ENCODE results near the gene AFMID.
A peak's percentile ranks its signal among the peaks of the same experiment; 100 is the strongest.
"Not testable (repeated sequence)": the region's sequence is repeated elsewhere in the genome, so short reads cannot be mapped to it uniquely, and the experiment has no call there.

AFMID gene

DNA sequence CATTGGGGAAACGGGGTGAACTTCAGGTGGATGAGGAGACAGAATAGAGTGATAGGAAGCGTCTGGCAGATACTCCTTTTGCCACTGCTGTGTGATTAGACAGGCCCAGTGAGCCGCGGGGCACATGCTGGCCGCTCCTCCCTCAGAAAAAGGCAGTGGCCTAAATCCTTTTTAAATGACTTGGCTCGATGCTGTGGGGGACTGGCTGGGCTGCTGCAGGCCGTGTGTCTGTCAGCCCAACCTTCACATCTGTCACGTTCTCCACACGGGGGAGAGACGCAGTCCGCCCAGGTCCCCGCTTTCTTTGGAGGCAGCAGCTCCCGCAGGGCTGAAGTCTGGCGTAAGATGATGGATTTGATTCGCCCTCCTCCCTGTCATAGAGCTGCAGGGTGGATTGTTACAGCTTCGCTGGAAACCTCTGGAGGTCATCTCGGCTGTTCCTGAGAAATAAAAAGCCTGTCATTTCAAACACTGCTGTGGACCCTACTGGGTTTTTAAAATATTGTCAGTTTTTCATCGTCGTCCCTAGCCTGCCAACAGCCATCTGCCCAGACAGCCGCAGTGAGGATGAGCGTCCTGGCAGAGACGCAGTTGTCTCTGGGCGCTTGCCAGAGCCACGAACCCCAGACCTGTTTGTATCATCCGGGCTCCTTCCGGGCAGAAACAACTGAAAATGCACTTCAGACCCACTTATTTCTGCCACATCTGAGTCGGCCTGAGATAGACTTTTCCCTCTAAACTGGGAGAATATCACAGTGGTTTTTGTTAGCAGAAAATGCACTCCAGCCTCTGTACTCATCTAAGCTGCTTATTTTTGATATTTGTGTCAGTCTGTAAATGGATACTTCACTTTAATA lies 37.3 kb downstream of the AFMID start:
- DNase-seq = no peak

DNA sequence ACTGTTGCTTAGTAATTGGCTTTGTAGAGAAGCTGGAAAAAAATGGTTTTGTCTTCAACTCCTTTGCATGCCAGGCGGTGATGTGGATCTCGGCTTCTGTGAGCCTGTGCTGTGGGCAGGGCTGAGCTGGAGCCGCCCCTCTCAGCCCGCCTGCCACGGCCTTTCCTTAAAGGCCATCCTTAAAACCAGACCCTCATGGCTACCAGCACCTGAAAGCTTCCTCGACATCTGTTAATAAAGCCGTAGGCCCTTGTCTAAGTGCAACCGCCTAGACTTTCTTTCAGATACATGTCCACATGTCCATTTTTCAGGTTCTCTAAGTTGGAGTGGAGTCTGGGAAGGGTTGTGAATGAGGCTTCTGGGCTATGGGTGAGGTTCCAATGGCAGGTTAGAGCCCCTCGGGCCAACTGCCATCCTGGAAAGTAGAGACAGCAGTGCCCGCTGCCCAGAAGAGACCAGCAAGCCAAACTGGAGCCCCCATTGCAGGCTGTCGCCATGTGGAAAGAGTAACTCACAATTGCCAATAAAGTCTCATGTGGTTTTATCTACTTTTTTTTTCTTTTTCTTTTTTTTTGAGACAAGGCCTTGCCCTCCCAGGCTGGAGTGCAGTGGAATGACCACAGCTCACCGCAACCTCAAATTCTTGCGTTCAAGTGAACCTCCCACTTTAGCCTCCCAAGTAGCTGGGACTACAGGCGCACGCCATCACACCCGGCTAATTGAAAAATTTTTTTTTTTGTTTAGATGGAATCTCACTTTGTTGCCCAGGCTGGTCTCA lies 38.1 kb downstream of the AFMID start:
- DNase-seq = no peak

DNA sequence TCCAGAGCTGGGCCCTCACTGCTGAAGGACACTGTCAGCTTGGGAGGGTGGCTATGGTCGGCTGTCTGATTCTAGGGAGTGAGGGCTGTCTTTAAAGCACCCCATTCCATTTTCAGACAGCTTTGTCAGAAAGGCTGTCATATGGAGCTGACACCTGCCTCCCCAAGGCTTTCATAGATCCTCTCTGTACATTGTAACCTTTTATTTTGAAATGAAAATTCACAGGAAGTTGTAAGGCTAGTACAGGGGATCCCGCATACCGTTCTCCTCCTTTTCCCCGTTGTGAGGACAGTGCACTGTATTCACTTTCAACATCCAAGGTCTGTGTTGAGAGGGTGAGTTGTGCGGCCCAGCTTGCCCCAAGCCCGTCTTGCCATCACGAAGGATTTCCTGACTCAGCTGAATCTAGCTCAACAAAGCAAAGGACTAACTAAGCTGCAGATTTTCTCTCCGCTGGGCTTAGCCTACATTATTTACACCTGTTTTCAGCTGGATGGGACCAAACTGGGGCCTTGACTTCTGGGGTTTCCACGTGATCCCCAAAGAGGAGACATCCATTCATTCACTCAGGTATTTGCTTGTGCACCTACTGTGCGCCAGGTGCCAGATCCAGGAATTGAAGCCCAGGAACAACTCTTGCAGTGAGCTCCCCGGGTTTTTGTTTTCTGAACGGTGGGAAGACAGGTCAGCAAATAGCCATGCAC lies 39.0 kb downstream of the AFMID start:
- DNase-seq = no peak

GRCh38 chr17:78226759-78227454 lies 39.7 kb downstream of the AFMID start:
- DNase-seq = peak in 1 of 2 donors; percentile 19

DNA sequence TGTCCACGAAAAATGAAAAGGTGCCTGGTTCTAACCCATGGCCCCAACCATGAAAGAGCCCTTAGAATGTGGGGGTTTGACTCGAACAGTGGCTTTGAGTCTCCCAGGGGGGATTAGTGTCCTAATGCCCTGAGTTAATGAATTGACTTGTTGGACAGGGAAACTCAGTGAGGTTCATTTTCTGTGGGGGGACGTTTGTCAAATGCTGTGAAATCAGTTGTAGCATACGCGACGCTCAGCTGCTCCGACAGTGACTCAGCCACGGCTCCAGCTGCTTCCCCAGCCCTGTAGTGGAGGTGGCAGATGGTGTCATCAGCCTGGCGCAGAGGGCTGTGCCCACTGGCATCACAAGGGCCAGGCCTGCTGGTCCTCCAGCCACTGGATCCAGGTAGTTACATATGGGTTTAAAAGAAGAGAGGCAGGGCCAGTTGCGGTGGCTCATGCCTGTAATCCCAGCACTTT lies 40.3 kb downstream of the AFMID start:
- DNase-seq = peak in 1 of 2 donors; percentile 28

DNA sequence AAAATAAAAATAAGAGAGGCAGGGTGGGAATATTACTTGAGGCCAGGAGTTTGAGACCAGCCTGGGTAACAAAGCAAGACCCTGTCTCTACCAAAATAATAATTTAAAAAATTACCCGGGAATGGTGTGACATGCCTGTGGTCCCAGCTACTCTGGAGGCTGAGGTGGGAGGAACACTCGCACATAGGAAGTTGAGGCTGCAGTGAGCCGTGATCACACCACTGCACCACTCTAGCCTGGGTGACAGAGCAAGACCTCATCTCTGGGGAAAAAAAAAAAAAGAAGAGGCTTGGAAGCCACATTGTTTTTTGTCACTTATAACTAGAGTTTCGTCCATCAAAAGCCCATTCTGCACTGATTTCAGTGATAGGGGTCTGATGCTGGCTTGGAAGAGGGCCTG lies 41.0 kb downstream of the AFMID start:
- no peak for DNase-seq

DNA sequence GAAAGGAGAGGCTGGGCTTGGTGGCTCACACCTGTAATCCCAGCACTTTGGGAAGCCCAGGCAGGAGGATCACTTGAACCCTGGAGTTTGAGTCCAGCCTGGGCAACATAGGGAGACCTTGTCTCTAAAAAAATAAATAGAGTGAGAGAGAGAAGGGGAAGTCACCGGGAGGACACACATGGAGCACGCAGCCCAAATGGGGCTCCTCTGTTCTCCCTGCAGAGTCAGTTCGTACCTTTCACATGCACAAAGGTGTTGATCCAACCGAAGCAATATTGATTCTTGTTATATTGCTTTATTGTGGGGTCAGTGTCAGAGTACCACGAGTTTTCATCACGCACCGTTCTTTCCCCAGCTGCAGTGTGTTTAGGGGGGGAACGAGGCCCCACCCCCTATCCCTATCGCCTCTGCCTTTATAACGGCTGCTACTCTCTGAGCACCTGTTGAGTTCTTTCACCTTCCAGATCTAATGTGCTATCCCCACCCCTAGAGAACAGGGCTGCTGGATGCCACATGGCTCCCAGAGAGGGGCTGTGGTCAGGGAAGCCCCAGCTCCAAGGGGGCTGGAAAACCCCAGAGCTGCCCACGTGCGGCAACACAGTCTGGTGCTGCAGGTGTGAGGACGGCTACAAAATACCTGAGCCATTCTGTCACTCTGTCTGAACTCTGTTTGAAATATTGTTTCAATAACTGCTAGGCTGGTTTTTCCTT lies 43.2 kb downstream of the AFMID start:
- no peak for DNase-seq

- no peak for DNase-seq
Measured at GRCh38 chr17:78230996-78231935, 44.1 kb downstream of the AFMID start, which contains the start of gene TMEM235. Gene TMEM235, plus strand, starts transcription at chr17:78231631. Its CDS starts 393 bp downstream, at chr17:78232024.

DNA sequence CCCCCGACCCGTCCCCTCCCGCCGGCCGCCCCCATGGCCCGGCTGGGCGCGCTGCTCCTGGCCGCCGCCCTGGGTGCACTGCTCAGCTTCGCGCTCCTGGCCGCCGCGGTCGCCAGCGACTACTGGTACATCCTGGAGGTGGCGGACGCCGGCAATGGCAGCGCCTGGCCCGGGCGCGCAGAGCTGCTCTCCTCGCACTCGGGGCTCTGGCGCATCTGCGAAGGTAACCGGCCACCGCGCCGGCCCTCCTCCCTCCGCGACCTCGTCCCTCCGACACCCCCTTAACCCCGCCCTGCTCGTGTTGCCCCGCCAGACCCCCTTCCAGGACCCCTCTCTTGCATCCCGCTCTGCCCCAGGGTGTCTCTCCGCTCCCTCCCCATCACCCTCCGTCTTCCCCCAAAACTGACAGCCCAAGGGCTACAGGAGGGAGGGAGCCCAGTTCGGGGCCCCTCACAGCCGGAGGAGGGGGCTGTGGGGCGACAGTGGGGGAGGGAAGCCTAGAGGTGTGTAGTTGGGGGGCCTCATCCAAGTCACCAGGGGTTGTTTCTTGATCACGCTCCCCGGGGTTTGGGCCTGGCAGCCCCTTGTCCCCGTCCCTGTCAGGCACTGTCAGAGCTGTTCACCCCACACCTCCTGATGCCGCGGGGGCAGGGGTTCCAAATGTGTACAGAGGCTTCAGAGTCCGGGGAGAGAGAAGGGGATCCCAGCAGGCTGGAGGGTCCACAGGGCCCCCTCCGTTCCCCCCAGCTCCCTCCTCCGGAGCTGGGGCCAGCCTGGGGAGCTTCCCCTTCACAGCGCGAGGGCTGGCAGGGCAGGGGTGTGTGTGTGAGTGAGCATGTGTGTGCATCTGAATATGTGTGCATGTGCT lies 45.1 kb downstream of the AFMID start:
- no peak for DNase-seq

DNA sequence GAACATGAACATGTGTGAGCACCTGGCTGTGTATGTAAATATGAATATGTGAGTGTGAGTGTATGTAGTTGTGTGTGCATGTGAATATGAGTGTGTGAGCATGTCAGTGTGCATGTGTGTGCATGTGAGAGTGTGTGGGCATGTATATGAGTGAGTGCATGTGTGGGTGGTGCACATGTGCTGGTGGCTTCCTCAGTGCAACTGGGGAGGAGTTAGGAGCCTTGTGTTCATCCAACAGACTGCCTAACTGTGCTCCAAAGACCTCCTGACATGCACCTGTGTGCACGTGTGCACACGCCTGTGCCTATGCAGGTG lies 45.7 kb downstream of the AFMID start:
- no peak for DNase-seq

DNA sequence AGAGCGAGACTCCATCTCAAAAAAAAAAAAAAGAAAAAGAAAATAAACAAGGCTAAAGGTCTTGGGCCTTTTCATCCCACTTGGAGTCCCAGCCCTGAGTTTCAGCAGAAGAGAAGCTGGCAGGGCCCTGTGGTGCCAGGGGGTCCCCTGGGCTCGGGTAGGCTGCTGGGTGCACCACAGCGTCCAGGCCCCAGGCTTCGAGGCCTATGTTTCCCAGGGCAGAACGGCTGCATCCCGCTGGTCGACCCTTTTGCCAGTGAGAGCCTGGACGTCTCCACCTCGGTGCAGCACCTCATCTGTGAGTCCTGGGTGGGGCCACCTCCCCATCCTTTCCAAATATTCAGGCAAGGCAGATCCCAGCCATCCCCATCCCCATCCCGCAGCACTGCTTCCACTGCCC lies 46.5 kb downstream of the AFMID start:
- DNase-seq = no peak

DNA sequence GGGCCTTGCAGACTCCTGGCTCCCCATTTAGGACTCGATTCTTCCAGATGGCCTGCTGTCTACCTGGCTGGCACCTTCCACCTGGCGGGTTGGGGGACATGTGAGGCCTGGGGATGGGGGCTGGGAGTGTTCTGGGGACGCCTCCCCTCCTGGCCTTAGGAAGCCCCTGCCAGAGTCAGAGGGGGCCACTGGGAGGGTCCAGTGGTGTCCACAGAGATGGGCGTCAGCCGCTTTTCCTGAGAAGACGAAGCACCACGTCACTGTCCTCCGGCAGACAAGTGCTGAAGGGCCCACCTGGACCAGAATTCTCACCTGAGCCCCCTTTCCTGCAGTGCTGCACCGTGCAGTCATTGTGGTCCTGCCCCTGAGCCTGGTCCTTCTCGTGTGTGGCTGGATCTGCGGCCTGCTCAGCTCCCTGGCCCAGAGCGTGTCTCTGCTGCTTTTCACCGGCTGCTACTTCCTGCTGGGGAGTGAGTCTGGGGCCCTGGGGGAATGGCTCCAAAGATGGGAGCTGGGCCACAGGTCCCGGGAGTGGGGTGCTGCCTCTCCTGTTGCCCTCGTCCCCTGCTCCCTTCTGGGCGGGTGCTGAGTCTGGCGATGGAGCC lies 47.2 kb downstream of the AFMID start:
- no peak for DNase-seq

- DNase-seq = not testable (repeated sequence)
Measured at GRCh38 chr17:78235022-78235421, 47.9 kb downstream of the AFMID start.

- no peak for DNase-seq
Measured at GRCh38 chr17:78235885-78236284, 48.7 kb downstream of the AFMID start.

- DNase-seq = no peak
Measured at GRCh38 chr17:78236362-78237127, 49.4 kb downstream of the AFMID start.

DNA sequence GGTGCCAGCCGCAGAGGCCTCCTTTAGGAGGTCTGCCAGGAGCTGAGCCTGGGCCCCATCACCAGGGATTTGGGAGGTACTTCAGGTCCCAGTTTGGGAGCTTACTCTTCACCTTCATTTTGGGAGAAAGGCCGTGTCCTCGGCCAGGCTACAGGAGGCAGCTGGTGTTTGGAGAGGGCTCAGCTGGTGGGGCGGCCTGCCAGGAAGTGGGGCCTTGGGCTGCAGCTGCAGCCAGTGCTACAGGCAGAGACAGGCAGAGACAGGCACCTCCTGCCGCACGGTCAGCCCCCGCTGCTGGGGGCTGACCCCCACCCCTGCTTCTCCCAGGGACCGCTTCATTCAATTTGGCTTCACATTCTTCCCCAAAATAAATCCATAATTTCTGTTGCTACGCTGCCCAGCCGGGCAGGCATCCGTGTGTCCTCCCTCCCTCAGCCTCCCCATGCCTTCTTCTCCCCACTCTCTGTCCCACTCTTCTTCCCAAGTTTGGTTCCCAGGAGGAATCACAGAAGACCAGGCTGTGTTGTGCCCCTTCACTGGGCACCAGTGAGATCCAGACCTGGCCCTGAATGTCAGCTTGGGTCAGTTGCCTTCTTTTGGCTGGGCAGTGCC lies 50.3 kb downstream of the AFMID start:
- no peak for DNase-seq

GRCh38 chr17:78238823-78239488 lies 51.8 kb downstream of the AFMID start:
- no peak for DNase-seq

GRCh38 chr17:78239489-78239931 lies 52.3 kb downstream of the AFMID start:
- peak in 1 of 2 donors; percentile 51 for DNase-seq
